NOMO-1 treated with dmso at 0.1 percent for 144 hours (cell line): ENCODE data around the gene TSPAN9.
"Not testable (repeated sequence)": the region's sequence is repeated elsewhere in the genome, so short reads cannot be mapped to it uniquely, and the experiment has no call there.

Experiments used
- DNase-seq: peaks from one replicate; lab custom pipeline; 2025; ENCODE audit not compliant: unreplicated experiment; lab: John Stamatoyannopoulos, UW

TSPAN9 gene

GRCh38 chr12:3044141-3044630 lies 33.0 kb upstream of the TSPAN9 start:
- DNase-seq = no peak

DNA sequence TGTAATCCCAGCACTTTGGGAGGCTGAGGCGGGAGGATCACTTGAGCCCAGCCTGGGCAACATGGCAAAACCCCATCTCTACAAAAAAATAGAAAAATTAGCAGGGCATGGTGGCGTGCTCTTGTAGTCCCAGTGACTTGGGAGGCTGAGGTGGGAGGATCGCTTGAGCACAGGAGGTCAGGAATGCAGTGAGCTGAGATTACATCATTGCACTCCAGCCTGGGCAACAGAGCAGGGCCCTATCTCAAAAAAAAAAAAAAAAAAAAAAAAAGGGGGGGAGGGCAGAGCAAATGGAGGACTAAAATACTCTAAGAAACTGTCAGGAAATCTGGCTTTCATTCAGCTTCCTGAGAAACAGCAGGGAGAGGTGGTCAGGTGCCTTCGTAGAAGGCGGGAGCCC lies 31.7 kb upstream of the TSPAN9 start:
- DNase-seq = no peak

DNA sequence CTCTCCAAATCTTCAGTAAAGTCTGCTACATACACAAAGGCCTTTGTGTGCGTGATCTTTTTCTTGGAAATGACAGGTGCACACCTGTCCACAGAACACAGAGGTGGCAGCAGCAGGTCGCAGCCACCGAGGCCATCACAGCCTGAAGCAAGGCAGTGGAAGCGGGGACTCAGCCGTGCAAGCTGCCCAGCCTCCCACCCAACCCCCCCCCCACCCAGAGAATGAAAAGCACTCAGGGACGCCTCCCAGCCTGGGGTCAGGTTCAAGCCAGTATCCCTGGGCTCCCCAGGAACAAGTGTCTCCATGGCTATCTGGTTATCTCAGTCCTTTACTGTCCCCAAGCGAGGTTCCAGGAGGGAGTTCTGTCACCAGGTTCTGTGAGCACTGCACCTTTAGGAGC lies 31.2 kb upstream of the TSPAN9 start:
- DNase-seq = no peak

- no peak for DNase-seq
Measured at GRCh38 chr12:3046441-3047200, 30.6 kb upstream of the TSPAN9 start.

- DNase-seq = no peak
Measured at GRCh38 chr12:3047961-3048360, 29.2 kb upstream of the TSPAN9 start.

GRCh38 chr12:3048540-3048939 lies 28.6 kb upstream of the TSPAN9 start:
- no peak for DNase-seq

DNA sequence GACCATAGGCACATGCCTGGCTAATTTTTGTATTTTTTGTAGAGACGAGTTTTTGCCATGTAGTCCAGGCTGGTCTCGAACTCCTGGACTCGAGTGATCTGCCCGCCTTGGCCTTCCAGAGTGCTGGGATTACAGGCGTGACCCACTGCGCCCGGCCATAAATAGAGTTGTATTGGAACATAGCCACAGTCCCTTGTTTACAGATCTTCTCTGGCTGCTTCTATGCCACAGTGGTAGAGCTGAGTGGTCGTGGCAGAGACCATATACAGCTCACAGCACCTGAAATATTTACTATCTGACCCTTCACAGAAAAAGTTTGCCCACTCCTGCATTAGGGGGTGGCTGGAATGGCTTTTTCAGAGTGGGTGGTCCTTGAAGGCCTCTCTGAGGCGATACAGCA lies 28.0 kb upstream of the TSPAN9 start:
- no peak for DNase-seq

DNA sequence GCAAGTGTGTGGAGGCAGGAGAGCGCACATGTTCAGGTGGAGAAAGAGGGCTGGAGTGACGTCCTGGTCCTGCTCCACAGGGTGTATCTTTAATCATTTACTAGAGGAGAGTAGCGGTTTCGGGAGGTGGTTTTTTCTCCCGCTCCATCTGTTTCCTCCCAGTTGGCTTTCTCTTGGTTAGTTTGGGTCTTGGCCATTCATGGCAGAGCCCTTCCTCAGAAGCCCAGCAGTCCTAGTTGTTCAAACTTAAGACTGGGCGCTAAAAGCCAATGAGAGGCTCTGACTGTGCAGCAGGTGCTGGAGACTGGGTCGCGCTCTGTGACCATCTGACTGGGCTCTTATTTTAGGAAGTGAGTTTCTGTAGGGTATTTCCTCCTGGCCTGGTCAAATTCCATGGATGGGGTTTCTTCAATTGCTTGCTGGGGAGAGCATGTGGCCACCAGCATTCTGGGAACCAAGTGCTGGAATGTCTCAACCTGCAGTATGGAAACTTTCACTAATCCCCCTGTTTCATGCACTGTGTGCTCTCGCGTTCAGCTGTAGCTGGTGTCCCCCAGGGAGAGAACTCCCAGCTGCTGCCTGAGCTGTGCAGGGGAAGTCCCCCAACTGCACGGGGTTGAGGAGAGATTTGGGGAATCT lies 27.4 kb upstream of the TSPAN9 start:
- no peak for DNase-seq

- no peak for DNase-seq
Measured at GRCh38 chr12:3054374-3054773, 22.8 kb upstream of the TSPAN9 start.

DNA sequence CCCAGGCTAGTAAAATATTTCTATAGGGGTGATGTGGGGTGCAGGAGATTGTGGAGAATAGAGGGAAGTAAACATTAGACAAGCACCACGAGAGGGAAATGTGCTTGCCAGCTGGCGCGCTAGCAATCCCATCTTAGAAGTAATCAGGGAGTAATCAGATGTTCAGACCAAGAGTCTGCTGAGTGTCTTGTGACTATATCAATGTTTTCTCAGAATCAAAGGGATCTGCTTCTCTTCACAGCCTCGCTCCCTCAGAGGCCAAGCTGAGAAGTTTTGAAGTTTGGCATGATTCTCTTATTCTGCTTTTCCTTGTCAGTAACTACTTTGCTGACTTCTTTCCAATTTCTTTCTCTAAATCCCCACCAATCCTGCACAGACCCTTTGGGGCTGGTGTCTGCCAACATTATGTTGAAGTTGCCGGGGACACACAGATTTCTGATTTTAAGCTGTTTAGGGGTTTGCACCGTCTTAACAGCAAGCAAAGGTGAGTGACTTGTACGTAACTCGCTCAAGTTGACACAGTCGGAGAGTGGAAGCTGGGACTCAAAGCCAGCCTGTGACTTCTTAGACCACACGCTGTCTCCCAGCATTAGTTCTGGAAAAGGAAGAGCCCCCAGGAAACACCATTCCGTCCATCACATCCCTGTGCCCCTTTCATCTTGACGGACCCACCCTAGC lies 22.0 kb upstream of the TSPAN9 start:
- no peak for DNase-seq

DNA sequence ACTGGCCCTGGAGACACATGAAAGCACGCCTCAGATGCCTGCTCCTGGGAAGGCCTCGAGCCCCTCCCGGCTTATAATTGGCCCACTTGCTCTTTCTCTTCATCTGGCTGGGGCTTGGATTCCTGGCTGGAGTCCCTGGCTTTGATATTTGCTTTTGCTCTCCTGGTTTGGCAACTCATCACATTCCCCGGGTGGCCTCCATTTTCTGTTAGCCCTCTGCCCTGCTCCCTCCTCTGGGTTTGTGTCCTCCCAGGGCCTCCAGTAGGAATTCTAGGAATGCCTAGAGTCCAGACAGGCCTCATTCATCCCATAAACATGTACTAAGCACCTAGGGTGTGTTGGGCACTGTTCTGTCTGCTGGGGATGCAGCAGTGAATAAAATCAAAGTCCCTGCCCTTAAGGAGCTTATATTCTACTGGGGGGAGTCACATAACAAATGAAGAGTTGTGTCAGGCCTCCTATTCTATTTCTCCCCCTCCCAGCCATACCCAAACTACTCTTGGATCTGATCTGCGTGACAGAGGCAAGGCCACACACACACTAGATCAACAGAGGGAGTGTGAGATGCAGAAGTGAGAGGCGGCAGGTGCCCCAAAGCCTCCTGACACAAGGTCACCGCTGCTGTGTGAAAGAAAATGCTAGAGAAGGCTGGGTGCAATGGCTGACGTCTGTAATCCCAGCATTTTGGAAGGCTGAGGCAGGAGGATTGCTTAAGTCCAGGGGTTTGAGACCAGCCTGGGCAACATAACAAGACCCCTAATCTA lies 21.3 kb upstream of the TSPAN9 start:
- no peak for DNase-seq

GRCh38 chr12:3061059-3061458 lies 16.1 kb upstream of the TSPAN9 start:
- no peak for DNase-seq

- no peak for DNase-seq
Measured at GRCh38 chr12:3061501-3062215, 15.5 kb upstream of the TSPAN9 start.

DNA sequence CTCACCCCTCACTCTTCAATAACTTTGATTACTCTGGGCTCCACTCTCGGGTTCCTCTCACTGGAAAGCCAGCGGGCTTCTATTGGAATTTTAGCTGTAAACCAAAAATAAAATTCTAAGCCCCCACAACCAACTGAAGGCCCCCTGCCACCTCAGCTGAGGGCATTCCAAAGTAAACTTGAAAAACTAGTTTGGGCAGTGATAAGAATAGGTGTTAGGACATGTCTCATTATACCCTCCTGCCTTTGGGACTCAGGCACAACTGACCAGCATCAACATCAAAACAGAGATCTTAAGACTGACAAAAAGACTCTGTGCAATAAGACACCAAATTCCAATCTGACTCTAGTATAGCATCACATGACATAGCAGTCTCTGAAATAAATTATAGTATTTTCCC lies 11.9 kb upstream of the TSPAN9 start:
- DNase-seq = no peak

GRCh38 chr12:3065846-3066245 lies 11.3 kb upstream of the TSPAN9 start:
- not testable (repeated sequence) for DNase-seq

DNA sequence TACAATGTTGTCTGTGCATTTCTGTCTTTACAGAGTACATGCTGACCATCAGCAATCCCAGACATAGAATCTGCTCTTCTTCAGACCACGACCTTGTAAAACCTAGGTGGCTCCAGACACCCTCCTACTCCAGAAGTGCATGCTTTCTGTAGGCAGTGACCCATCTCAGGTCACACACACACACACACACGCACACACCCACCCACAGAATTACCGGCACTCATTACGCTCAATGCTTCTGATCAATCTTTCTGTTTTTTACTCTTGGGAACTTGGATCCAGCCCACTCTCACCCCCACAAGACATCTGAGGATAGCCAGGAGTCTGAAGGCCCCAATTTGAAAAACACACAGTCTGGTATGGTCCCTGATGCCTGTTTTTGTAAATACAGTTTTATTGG lies 7.5 kb upstream of the TSPAN9 start:
- no peak for DNase-seq

DNA sequence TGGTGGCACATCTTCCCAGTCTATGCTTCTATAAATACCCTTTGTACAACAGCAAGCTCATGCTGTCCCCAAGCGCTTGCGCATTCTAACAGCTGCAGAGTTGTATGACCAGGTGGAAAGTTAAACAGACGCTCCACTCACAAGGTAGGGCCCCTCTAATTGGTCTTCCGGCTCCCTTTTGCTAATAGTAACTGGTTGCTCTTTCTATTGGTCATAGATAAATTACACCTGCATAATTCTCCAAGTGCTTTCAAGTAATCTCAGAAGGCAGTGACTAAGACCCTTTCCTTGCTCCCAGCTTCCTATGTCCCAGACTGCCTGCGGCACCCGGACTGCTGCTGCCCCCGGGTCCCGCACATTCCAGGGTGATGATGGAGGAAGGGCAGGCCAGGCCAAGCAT lies 6.1 kb upstream of the TSPAN9 start:
- no peak for DNase-seq

GRCh38 chr12:3071710-3072109 lies 5.5 kb upstream of the TSPAN9 start:
- no peak for DNase-seq

- peak; percentile 34 for DNase-seq
Measured at GRCh38 chr12:3073438-3074250, 3.5 kb upstream of the TSPAN9 start.

GRCh38 chr12:3075315-3075714 lies 1.9 kb upstream of the TSPAN9 start:
- no peak for DNase-seq
